ENCODE results near the gene FALEC.
A peak's percentile ranks its signal among the peaks of the same experiment; 100 is the strongest.
"Not testable (repeated sequence)": the region's sequence is repeated elsewhere in the genome, so short reads cannot be mapped to it uniquely, and the experiment has no call there.

Gene FALEC

DNA sequence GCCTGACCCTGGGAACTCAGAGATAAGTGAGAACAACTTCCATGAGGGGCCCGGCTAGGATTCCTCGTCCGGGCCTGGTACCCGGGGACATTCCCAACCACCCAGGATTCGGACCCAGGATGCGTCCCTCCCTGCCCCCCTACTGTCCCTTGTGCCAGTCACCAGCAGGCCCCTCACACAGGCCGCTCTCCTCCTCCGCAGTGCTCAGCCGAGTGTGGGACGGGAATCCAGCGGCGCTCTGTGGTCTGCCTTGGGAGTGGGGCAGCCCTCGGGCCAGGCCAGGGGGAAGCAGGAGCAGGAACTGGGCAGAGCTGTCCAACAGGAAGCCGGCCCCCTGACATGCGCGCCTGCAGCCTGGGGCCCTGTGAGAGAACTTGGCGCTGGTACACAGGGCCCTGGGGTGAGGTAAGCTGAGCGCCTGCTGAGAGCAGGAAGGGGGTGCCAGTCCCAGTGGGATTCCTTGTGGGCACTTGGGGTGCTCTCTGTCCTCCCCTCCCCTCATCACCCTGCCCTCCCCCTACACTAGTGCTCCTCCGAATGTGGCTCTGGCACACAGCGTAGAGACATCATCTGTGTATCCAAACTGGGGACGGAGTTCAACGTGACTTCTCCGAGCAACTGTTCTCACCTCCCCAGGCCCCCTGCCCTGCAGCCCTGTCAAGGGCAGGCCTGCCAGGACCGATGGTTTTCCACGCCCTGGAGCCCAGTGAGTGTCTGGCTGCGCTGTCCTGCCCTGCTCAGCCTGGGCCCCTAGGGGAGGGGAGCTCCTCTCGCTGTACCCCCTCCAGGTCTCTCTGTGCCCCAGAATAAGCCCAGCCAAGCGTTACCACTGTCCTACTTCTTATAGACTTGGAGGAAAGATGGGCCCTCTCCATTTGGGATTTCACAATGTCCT lies 43.5 kb downstream of the FALEC start:
- peak; percentile 25 for DNase-seq (ENCODE audit: low spot score)

DNA sequence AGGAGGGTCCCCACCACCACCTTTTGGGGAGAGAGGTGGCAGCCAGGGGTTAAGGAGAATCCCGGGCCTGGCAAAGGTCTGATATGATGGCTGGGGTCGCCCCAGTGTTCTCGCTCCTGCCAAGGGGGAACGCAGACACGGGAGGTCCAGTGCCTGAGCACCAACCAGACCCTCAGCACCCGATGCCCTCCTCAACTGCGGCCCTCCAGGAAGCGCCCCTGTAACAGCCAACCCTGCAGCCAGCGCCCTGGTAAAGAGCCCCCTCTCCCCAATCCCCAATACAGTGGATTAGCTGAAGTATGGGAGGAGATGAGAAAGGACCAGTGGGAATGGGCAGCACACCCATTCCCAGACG lies 44.1 kb downstream of the FALEC start:
- no peak for DNase-seq (ENCODE audit: low spot score)

DNA sequence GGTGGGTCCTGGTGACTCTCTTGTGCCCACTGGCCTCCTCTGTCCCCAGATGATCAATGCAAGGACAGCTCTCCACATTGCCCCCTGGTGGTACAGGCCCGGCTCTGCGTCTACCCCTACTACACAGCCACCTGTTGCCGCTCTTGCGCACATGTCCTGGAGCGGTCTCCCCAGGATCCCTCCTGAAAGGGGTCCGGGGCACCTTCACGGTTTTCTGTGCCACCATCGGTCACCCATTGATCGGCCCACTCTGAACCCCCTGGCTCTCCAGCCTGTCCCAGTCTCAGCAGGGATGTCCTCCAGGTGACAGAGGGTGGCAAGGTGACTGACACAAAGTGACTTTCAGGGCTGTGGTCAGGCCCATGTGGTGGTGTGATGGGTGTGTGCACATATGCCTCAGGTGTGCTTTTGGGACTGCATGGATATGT lies 44.5 kb downstream of the FALEC start:
- DNase-seq (ENCODE audit: low spot score), result peak; percentile 54

DNA sequence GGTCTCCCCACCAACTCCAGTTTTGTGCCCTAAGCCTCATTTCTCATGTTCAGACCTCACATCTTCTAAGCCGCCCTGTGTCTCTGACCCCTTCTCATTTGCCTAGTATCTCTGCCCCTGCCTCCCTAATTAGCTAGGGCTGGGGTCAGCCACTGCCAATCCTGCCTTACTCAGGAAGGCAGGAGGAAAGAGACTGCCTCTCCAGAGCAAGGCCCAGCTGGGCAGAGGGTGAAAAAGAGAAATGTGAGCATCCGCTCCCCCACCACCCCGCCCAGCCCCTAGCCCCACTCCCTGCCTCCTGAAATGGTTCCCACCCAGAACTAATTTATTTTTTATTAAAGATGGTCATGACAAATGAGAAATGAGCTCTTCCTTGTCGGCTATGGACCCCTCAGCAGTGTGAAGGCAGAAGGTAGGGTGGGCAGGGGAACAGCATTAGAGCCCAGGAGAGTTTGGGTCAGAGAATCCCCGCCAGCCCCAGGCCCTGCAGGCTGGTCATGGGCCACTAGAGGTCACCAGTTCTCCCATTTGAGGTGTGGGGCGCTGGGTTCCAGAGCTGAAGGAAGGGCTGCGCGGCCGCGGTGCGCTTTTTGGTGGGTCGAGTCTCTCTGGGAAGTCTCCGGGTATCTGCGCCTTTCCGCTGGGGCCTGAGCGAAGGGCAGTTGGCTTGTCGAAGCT lies 45.2 kb downstream of the FALEC start:
- no peak for DNase-seq (ENCODE audit: low spot score)

DNA sequence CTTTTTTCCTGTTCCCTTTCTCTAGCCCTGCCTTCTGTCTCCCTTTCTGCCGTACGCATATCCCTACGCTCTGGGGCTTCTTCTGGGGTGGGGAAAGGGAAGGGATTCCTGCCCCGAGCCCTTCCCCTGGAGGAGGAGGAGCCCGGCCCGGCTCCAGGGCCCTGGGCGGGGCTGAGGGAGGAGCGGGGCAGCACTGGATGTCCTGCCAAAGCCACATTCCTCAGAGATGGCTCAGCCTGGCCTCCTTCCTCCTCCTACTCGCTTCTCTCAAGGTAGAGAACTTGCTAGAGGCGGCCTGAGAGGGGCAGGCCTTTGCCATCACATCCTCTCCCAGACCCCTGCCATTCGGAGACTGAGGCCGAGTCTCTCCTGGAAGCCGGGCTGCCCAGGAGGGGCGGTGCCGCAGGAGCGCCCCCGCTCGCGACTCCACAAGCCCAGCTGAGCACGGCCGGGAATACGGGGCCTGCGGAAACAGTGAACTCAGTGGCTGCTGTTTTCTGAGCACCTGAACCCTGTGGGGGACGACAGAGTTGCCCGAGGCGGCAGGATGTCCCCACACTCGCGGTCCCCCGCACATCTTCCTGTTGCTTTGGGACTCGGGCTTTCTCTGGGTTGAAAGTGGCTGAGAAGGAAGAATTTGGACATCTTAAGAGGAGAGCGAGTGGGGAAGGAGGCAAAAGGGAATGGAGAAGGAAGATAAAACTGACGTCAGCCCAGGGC lies 45.9 kb downstream of the FALEC start:
- DNase-seq (ENCODE audit: low spot score), result peak; percentile 88

DNA sequence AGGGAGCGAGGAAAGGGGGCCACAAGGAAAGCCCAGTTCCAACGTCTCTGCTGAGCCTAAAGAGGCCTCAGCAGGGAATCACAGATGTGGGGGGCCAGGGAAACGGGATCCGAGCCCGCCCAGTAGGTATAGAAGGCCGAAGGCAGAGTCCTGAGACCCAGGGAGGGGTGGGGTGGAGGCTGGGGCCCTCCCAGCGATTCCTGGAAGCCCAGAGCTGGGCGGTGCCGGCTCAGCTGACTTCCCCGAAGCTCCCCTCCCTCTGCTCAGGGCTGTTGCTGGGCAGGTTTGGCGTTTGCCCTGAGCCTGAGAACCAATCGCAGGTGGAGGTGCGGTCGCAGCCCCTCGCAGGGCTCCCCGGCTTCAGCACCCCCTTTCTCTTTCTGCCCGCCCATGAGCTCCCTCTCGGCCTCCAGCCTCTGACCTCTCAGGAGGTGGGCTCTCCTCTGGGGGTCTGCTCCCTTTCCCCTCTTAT lies 46.5 kb downstream of the FALEC start:
- peak; percentile 63 for DNase-seq (ENCODE audit: low spot score)

DNA sequence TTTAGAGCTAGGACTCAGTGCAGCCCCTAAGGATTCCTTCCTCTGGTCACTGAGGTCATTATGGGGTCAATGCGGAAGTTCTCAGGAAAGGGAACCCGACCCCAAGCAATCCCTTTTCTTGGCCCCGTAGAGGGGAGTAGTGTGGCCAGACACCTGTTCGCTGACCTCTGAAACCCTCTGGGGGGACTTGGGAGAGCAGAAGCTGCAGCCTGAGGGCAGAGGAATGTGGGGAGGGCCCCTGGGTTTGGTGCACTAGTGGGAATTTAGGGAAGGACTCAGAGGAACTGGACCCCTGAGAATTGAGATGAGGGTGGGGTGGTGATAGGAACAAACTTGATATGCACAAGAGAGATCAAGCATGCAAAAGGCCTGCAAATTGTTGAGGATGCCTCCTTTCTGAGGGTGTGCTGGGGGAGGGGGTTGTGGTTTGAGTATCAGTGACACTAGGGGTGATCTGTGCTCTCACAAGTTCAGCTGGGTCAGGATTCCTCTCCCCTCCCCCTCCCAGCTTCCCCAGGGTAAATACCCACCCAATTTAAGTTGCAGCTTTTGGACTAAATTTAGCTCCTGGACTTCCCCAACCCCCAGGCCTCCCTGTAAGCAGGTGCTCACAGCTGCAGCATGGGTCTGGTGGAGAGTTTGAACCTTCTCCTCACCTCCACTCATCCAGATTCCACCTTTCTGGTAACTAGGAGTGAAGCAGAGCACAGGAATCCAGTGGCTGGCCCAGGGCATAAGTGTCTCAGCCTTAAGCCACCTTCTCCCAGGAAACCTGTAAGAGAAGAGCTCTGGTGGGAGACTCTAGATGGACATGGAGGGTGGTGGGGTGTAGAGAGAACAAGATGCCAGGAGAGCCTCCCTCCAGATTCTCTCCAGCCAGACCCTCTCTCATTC lies 47.1 kb downstream of the FALEC start:
- no peak for DNase-seq (ENCODE audit: low spot score)

DNA sequence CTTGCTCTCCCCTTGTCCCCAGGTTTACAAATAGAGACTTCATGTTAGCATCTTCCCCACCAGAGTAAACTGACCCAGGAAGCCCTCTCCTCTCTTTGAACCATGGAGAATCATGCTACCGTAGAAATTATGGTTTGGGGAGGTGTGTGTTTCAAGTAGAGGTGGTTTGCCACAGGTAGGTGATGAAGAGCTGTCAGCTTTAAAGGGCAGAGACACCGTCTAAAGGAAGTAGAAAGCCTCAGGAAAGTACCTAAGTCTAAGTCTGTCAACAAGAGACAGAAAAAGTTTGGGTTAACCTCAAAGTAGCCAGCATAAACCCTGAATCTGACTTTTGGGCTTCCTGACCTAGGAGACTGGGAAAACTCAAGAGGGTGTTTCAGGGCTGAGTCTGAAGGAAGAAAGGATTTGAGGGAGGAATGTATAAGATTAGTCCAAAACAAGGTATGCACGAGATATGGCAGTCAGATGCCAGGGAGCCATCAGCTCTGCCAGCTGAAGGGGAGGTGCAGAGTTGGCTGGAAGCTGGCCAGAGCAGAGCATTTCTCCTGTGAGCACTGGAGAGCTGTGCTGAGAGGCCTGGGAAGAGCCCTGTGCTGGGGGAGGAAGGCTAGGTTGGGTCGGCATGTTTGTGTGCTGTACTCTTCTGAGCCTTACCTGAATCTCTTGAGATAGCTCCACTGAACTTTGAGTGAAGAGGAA lies 47.9 kb downstream of the FALEC start:
- DNase-seq (ENCODE audit: low spot score), result no peak

DNA sequence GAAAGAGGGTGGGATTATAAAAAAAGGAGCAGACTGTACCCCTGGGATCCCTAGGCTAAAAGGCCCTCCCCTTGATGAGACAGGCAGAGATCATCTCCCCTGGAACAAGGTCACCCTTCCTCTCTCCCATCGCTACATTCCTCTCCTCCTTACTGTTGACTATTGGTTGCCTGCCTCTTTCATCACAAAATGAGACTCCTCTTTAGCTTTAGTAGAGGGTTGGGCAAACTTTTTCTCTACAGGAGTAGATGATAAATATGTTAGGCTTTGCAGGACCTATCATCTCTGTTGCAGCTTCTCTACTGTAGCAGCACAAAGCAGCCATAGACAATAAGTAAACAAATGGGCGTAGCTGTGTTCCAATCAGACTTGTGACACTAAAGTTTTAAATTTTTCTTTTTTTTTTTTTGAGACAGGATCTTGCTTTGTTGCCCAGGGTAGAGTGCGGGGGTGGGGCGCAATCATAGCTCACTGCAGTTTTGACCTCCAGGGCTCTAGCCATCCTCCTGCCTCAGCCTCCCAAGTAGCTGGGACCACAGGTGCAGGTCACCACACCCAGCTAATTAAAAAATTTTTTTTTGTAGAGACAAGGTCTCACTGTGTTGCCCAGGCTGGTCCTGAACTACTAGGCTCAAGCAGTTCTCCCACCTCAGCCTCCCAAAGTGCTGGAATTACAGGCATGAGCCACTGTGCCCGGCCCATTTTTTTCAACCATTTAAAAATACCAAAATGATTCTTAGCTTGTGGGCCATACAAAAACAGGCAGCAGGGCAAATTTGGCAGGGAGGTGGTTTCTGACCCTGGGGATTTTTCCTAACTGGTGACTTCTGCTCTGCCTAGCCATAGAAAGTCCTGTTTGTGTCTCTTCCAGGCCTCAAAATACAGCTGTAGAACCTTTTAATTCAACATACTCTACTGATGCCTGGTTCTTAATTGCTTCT lies 48.8 kb downstream of the FALEC start:
- no peak for DNase-seq (ENCODE audit: low spot score)

DNA sequence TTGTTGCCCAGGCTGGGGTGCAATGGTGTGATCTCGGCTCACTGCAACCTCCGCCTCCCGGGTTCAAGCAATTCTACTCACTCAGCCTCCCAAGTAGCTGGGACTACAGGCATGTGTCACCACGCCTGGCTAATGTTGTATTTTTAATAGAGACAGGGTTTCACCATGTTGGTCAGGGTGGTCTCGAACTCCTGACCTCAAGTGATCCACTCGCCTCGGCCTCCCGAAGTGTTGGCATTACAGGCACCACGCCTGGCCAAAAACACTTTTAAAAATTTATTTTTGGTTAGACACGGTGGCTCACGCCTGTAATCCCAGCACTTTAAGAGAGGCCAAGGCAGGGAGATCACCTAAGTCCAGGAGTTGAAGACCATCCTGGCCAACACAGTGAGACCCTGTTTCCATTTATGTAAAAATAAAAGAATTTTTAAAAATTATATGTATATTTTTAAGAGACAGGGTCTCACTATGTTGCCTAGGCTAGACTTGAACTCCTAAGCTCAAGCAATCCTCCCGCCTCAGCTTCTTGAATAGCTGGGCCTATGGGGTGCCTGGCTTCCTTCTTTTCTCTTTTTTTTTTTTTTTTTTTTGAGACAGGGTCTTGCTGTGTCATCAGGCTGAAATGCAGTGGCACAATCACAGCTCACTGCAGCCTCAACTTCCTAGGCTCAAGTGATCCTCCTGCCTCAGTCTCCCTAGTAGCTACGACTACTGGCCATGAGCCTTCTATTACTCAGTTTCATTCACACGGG lies 49.9 kb downstream of the FALEC start:
- DNase-seq (ENCODE audit: low spot score), result not testable (repeated sequence)

DNA sequence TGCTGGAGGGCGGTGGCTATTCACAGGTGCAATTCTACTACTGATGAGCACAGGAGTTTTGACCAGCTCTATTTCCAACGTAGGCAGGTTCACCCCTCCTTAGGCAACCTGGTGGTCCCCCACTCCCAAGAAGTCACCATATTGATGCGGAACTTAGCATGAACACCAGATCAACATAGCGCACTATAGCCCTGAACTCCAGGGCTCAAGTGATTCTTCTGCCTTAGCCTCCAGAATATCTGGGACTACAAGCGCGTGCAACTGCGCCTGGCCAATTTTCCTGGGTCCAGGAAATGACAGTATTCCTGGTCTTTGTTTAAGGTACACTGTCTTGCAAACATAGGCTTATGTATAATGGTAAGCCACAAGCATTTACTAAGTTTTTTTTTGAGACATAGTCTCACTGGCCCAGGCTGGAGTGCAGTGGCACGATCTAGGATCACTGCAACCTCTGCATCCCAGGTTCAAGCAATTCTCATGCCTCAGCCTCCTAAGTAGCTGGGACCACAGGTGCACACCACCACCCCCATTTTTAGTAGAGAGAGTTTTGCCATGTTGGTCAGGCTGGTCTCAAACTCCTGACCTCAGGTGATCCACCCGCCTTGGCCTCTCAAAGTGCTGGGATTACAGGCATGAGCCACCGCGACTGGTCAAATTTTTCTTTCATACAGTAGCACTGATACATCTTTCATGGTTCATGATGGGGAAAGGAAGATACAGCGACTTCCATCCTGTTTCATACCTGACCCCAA lies 51.2 kb downstream of the FALEC start:
- no peak for DNase-seq (ENCODE audit: low spot score)

DNA sequence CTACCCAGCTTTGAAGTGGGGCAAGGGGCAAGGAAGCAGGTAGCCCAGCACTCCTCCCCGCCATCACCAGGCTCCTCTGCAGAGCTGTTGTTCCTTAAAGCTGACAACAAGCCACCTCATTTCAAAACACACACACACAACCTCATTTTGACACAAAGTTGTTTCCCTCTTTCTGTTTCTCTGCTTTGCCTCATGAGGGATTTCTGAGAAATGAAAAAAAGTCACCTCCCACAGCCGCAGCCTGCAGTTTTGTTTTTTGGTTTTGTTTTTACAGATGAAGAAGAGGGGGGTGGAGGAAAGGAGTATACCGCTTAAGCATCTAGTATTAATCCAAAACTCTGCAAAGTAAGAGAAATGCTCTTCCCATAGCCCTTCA lies 51.8 kb downstream of the FALEC start:
- peak; percentile 34 for DNase-seq (ENCODE audit: low spot score)

DNA sequence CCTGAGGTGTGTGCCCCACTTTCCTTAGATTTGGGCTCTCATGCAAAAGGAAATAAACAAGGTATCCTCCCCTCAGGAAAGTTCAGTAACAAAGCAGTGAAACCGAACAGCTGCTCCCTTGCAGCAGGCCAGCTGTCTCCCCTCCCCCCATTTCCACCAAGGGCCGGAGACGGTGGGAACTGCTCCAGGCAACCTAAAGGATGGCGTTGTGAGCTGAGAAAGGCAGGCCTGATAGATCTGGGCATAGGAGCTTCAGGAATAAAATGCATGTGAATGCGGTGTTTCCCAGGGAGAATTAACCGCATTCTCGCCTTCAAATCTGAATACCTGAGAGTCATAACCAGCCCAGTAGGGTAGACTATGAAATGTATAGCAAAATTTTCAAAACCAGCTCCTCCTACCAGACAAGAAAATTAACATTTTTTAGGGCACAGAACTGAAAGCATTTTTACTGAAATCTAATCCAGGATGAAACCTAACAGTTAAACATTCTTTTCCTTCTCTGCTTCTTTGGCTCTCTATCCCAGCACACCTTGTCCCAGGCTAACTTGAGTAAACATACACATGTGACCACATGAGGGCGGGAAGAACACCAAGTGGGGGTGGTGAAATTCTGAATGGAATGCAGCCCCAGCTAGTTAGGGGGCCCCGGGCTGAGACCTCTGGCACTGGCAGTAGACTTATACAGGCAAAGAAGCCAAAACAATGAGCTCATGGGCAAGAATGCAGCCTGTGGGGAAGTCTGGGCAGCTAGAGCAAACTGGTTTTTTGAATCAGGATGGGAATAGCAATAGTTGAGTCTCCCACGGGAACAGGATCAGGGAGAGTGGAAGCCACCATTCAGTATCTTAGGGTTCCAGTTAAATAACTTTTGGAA lies 52.4 kb downstream of the FALEC start:
- peak; percentile 67 for DNase-seq (ENCODE audit: low spot score)

DNA sequence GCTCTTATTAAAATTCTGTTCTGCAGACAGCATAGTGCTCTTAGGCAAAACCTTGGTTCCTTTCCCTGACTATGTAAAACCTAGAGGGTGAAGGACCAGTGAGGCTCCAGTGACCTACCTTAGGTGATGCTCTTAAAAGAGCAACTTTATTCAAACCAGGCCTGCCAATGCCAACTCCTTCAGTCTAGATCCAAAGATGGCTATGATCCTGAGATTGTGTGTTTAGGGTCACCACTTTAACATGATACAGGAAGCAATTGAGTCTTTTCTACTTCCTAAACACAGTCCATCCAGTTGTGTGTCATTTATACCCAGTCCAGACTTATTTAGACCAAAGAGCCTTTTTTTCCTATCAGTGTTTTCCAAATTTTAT lies 53.0 kb downstream of the FALEC start:
- DNase-seq (ENCODE audit: low spot score), result no peak

DNA sequence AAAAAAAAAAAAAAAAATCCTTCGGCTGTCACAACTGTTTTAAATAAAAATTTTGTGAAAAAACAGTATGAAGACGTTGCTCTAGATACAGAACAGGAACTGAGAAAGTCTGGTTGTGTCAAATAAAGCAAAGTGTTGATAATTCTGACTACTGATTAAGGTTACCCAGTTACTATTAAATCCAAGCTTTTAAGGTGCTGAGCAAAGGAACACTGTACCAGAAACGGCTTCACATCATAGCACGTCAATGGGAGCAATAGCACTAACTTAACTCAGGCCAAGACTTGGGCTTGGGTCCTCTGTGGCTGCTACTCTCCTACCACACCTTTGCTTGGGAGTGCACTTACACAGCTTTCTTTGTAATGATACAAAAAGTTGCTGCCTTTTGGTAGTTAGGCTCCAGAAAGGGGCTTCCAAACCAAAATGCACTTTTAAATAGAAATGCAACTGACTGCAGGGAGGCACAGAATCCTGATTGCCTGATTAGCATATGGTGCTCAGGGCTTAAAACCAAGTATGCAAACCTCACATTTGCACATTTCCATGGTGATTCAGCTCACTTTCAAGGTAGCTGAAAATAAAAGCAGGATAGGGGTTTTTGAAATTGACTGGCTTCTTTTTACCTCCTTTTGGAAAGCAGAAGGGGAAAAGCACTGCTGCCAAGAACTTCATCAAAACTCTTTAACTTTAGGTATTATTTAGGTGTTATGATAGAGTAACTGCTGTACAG lies 57.5 kb downstream of the FALEC start:
- no peak for DNase-seq (ENCODE audit: low spot score)

DNA sequence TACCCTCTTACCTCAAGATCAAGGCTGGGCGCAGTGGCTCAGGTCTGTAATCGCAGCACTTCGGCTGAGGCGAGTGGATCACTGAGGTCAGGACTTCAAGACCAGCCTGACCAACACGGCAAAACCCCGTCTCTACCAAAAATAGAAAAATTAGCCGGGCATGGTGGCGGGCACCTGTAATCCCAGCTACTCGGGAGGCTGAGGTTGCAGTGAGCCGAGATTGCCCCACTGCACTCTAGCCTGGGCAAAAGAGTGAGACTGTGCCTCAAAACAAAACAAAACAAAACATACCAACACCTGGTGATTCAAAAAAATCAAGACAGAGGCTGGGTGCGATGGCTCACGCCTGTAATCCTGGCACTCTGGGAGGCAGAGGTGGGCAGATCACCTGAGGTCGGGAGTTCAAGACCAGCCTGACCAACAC lies 58.1 kb downstream of the FALEC start:
- not testable (repeated sequence) for DNase-seq (ENCODE audit: low spot score)

Measured in pons (tissue), 1 donor.